B cell (primary cell): ENCODE results near the gene CTDP1.

Experiments
- EZH2 ChIP-seq: IDR thresholded peaks from 2 replicates; pipeline ENCODE4 v1.6.1; 2012; ENCODE audit warnings: borderline replicate concordance, low read depth, mild to moderate bottlenecking, moderate library complexity, low read length; ENCODE audit not compliant: insufficient read depth, poor library complexity, severe bottlenecking
- TF ChIP-seq, protein P1 (sequence below): fragments of 200-600 bp; IDR thresholded peaks from one replicate; pipeline ENCODE4 v1.8.0; 2022; ENCODE audit warnings: antibody characterized with exemption, mild to moderate bottlenecking

DNA sequence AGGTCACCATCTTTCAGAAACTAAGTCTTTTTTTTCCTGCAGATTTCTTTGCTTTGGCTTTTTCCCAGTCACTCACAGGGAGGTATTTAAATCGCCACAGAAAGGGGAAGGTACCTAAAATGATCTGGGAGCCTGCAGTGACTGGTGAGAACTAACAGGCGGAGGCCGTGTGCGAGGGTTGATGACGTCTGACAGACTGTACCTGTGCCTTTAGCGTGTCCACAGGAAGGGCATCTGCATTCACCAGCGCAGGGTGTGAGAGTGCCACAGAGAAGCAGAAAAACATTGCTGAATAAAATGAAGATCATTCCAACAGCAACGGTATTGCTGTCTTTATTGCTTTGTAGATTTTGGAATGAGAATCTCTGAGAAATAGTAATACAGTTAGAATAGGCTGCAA is 5.7 kb downstream of the CTDP1 start:
- TF ChIP-seq, protein P1, sequence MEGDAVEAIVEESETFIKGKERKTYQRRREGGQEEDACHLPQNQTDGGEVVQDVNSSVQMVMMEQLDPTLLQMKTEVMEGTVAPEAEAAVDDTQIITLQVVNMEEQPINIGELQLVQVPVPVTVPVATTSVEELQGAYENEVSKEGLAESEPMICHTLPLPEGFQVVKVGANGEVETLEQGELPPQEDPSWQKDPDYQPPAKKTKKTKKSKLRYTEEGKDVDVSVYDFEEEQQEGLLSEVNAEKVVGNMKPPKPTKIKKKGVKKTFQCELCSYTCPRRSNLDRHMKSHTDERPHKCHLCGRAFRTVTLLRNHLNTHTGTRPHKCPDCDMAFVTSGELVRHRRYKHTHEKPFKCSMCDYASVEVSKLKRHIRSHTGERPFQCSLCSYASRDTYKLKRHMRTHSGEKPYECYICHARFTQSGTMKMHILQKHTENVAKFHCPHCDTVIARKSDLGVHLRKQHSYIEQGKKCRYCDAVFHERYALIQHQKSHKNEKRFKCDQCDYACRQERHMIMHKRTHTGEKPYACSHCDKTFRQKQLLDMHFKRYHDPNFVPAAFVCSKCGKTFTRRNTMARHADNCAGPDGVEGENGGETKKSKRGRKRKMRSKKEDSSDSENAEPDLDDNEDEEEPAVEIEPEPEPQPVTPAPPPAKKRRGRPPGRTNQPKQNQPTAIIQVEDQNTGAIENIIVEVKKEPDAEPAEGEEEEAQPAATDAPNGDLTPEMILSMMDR, result no peak
- TF ChIP-seq EZH2, result no peak
